ENCODE data around the gene UGT1A4. TPM values are rescaled to one million over a fixed set of nuclear protein-coding genes. Genes with fewer than 3 reads are reported as not detected.
"Not testable (repeated sequence)": the region's sequence is repeated elsewhere in the genome, so short reads cannot be mapped to it uniquely, and the experiment has no call there.

The UGT1A4 gene
- total RNA-seq, 1 experiment from 2014 or later = 0.12 TPM

DNA sequence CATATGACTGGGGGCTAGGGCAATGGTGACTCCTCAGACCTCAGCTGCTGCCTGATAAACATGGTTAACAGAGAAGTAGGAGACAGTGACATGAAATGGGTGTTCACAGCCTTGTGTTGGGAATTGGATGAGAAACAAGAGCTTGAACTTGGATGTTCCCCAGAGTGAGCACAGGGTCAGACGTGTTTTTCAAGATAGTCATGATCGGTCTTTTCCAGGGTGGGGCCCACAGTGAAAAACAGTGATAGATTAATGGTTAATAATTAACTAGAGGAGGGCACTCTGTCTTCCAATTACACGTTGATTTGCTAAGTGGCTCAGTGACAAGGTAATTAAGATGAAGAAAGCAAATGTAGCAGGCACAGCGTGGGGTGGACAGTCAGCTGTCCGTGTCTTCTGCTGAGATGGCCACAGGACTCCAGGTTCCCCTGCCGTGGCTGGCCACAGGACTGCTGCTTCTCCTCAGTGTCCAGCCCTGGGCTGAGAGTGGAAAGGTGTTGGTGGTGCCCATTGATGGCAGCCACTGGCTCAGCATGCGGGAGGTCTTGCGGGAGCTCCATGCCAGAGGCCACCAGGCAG is 10.3 kb downstream of the UGT1A4 start, which contains the start of gene UGT1A3:
TSS of gene UGT1A3 (plus strand) at position 320 of the 579 bp plus-strand sequence. CDS start at position 405, 85 bp downstream.
- POLR2A ChIA-PET = no interaction called here
- intact Hi-C loops (cut with micrococcal nuclease) = no loop called here

DNA sequence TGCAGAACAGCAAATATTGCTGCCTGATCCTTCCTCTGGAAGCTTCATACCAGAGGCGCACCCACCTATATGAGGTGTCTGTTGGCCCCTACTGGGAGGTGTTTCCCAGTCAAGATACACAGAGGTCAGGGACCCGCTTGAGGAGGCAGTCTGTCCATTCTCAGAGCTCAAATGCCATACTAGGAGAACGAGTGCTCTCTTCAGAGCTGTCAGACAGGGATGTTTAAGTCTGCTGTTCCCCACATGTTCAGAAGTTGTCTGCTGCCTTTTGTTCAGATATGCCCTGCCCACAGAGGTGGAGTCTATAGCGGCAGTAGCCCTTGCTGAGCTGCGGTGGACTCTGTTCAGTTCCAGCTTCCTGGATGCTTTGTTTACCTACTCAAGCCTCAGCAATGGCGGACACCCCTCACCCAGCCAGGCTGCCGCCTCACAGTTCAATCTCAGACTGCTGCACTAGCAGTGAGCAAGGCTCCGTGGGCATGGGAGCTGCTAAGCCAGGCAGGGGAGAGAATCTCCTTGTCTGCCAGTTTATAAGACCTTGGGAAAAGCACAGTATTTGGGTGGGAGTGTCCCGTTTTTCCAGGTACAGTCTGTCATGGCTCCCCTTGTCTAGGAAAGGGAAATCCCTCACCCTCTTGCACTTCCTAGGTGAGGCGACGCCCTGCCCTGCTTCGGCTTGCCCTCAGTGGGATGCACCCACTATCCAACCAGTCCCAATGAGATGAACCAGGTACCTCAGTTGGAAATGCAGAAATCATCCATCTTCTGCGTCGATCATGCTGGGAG is 18.5 kb downstream of the UGT1A4 start:
- H3K79me2 ChIP-seq (ENCODE audit: insufficient read depth, low read length); RAD21 ChIA-PET (ENCODE audit: low non-redundant PET in 1 of 2, low total read pairs in 2 of 2, uncharacterized antibody in 2 of 2, unreplicated experiment in 2 of 2); H3K4me1 ChIP-seq (ENCODE audit: control insufficient read depth in 1 of 2, insufficient read depth in 2 of 2, low read length in 2 of 2); H3K4me2 ChIP-seq (ENCODE audit: low read length); BruUV-seq (replicated peaks); intact Hi-C loops (cut with micrococcal nuclease); H3K36me3 ChIP-seq (ENCODE audit: control insufficient read depth in 1 of 2, insufficient read depth in 2 of 2, low read length in 2 of 2); POLR2A ChIA-PET; H3K4me3 ChIP-seq (replicated peaks in 1 of 2; ENCODE audit: low read depth in 1 of 2, low read length in 2 of 2); H3K9me3 ChIP-seq (ENCODE audit: control insufficient read depth in 1 of 2, insufficient read depth in 1 of 2, low read depth in 1 of 2, low read length in 2 of 2); H2AFZ ChIP-seq (ENCODE audit: low read depth, low read length, poor library complexity, severe bottlenecking); CTCF ChIA-PET; DNase-seq (ENCODE audit: low read depth, low spot score); ATAC-seq; H3K9me2 ChIP-seq (ENCODE audit: insufficient read depth); H4K20me1 ChIP-seq (ENCODE audit: insufficient read depth); H3K9ac ChIP-seq (ENCODE audit: low read length); H3K27ac ChIP-seq (ENCODE audit: low read depth, low read length); H3K27me3 ChIP-seq (ENCODE audit: insufficient read depth, low read length): not testable (repeated sequence)

More for the DNA sequence above, 10.3 kb downstream of the UGT1A4 start, which contains the start of gene UGT1A3:
- no peak for TF ChIP-seq SP1 (IDR thresholded peaks at IDR 0.05; ENCODE audit: low read depth)
- TF ChIP-seq SIN3A (IDR thresholded peaks at IDR 0.05; ENCODE audit: low read depth) = no peak
- no peak for TF ChIP-seq ZFX (IDR thresholded peaks at IDR 0.05)
- TF ChIP-seq YY1 (IDR thresholded peaks at IDR 0.05; ENCODE audit: extremely low read depth, insufficient replicate concordance, low read depth, low read length) = no peak
- TF ChIP-seq, protein P1, sequence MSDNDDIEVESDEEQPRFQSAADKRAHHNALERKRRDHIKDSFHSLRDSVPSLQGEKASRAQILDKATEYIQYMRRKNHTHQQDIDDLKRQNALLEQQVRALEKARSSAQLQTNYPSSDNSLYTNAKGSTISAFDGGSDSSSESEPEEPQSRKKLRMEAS (IDR thresholded peaks at IDR 0.05) = no peak
- TF ChIP-seq JUND (IDR thresholded peaks at IDR 0.05) = no peak
- TF ChIP-seq, protein P2, sequence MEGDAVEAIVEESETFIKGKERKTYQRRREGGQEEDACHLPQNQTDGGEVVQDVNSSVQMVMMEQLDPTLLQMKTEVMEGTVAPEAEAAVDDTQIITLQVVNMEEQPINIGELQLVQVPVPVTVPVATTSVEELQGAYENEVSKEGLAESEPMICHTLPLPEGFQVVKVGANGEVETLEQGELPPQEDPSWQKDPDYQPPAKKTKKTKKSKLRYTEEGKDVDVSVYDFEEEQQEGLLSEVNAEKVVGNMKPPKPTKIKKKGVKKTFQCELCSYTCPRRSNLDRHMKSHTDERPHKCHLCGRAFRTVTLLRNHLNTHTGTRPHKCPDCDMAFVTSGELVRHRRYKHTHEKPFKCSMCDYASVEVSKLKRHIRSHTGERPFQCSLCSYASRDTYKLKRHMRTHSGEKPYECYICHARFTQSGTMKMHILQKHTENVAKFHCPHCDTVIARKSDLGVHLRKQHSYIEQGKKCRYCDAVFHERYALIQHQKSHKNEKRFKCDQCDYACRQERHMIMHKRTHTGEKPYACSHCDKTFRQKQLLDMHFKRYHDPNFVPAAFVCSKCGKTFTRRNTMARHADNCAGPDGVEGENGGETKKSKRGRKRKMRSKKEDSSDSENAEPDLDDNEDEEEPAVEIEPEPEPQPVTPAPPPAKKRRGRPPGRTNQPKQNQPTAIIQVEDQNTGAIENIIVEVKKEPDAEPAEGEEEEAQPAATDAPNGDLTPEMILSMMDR (IDR thresholded peaks at IDR 0.05 in 2 of 3, conservative IDR thresholded peaks at IDR 0.05 in 1 of 3; ENCODE audit: borderline replicate concordance in 1 of 3, insufficient read depth in 1 of 3, low read depth in 2 of 3, low read length in 2 of 3) = no peak
- TF ChIP-seq, protein P3, sequence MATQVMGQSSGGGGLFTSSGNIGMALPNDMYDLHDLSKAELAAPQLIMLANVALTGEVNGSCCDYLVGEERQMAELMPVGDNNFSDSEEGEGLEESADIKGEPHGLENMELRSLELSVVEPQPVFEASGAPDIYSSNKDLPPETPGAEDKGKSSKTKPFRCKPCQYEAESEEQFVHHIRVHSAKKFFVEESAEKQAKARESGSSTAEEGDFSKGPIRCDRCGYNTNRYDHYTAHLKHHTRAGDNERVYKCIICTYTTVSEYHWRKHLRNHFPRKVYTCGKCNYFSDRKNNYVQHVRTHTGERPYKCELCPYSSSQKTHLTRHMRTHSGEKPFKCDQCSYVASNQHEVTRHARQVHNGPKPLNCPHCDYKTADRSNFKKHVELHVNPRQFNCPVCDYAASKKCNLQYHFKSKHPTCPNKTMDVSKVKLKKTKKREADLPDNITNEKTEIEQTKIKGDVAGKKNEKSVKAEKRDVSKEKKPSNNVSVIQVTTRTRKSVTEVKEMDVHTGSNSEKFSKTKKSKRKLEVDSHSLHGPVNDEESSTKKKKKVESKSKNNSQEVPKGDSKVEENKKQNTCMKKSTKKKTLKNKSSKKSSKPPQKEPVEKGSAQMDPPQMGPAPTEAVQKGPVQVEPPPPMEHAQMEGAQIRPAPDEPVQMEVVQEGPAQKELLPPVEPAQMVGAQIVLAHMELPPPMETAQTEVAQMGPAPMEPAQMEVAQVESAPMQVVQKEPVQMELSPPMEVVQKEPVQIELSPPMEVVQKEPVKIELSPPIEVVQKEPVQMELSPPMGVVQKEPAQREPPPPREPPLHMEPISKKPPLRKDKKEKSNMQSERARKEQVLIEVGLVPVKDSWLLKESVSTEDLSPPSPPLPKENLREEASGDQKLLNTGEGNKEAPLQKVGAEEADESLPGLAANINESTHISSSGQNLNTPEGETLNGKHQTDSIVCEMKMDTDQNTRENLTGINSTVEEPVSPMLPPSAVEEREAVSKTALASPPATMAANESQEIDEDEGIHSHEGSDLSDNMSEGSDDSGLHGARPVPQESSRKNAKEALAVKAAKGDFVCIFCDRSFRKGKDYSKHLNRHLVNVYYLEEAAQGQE (IDR thresholded peaks at IDR 0.05; ENCODE audit: low read depth) = no peak
- TF ChIP-seq POLR2A (IDR thresholded peaks at IDR 0.05; ENCODE audit: borderline replicate concordance, extremely low read depth, insufficient read depth, insufficient read length) = no peak
- TF ChIP-seq SRF (IDR thresholded peaks at IDR 0.05; ENCODE audit: low read depth) = no peak
- no peak for TF ChIP-seq CBX3 (IDR thresholded peaks at IDR 0.05; ENCODE audit: low read depth)
- H3K9me2 ChIP-seq (ENCODE audit: insufficient read depth) = no peaks in the 10 kb centered on the region
- no peak for ATAC-seq
- H3K36me3 ChIP-seq (ENCODE audit: control insufficient read depth in 1 of 2, insufficient read depth in 2 of 2, low read length in 2 of 2) = no peaks in the 10 kb centered on the region
- no peak within 1 kb of the TSS for H3K9ac ChIP-seq (ENCODE audit: low read length)
- no peaks in the 10 kb centered on the region for H4K20me1 ChIP-seq (ENCODE audit: insufficient read depth)
- ChIA-PET CTCF (interaction anchor here (0.9 kb wide), 1 partner anchor 17 kb away, joined by 3 read pairs; no protein-coding TSS in a partner anchor), RAD21 (ENCODE audit: low non-redundant PET in 1 of 2, low total read pairs in 2 of 2, uncharacterized antibody in 2 of 2, unreplicated experiment in 2 of 2) (no interaction called here)
- no peak within 1 kb of the TSS for H3K4me3 ChIP-seq (replicated peaks in 1 of 2; ENCODE audit: low read depth in 1 of 2, low read length in 2 of 2)
- no peak within 1 kb of the TSS for H2AFZ ChIP-seq (ENCODE audit: low read depth, low read length, poor library complexity, severe bottlenecking)
- H3K4me1 ChIP-seq (ENCODE audit: control insufficient read depth in 1 of 2, insufficient read depth in 2 of 2, low read length in 2 of 2) = no peaks in the 10 kb centered on the region
- no peak within 1 kb of the TSS for H3K4me2 ChIP-seq (ENCODE audit: low read length)
- DNase-seq (ENCODE audit: low read depth, low spot score) = no peak
- no peak within 1 kb of the TSS for H3K27ac ChIP-seq (ENCODE audit: low read depth, low read length)
- no peaks in the 10 kb centered on the region for H3K27me3 ChIP-seq (ENCODE audit: insufficient read depth, low read length)
- H3K79me2 ChIP-seq (ENCODE audit: insufficient read depth, low read length) = no peaks in the 10 kb centered on the region
- no peaks in the 10 kb centered on the region for H3K9me3 ChIP-seq (ENCODE audit: control insufficient read depth in 1 of 2, insufficient read depth in 1 of 2, low read depth in 1 of 2, low read length in 2 of 2)
- BruUV-seq (replicated peaks) = no TSS peak

All from HCT116 (cell line).